HG03103 (cell line): Measurements from ENCODE around the gene SHB.
"Not testable (repeated sequence)": the region's sequence is repeated elsewhere in the genome, so short reads cannot be mapped to it uniquely, and the experiment has no call there.

Source experiments
- ATAC-seq: cut with Tn5 transposase; IDR thresholded peaks from one replicate; pipeline ENCODE4 v1.9.1; 2021; ENCODE audit warnings: low read depth; ENCODE audit not compliant: unreplicated experiment

The SHB gene

DNA sequence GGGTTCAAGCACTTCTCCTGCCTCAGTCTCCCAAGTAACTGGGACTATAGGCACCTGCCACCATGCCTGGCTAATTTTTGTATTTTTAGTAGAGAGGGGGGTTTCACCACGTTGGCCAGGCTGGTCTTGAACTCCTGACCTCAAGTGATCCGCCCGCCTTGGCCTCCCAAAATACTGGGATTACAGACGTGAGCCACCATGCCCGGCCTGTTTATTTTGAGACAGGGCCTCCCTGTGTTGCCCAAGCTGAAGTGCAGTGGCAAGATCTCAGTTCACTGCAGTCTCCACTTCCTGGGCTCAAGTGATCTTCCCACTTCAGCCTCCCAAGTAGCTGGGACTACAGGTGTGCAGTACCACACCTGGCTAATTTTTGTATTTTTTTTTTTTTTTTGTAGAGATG lies 159.2 kb downstream of the SHB start:
- ATAC-seq = not testable (repeated sequence)

DNA sequence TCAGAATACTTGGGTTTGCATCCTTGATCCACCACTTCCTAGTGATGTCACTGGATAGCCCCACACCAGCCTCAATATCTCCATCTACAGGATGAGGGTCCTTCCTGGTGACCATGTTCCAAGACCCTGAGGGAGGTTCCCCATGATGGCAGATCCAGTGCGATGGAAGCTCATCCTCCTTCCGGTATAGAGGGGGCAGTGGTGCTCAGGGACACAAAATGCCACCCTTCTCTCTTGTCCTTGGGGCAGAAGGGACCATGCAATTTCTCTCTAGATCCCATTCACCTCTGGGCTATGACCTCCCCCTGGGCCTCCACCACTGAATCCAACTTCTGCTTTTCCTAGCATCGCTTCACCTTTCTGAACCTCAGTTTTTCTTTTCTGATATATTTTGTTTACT lies 159.7 kb downstream of the SHB start:
- ATAC-seq = no peak

DNA sequence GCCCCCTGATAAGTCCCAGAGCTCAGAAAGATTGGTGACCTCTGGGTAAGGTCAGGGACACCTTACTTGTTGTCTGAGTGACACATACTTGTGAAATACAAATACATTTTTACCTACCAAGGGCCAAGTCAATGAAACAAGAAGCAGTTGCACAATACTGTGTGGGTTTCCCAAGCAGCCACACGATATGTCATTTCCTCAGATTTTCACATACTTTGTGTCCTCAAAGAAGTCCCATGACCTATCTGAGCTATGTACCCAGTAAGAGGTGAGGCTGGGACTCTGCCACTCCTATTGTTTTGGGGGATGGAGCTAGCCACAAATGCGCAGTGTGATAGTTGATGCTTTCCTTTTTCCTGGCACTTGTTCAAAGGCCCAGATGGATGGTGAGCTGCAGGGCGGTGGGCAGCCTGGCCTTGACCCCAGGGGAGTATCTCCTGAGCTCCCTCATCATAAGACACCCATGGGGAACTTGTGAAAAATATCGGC lies 160.3 kb downstream of the SHB start:
- ATAC-seq = no peak

DNA sequence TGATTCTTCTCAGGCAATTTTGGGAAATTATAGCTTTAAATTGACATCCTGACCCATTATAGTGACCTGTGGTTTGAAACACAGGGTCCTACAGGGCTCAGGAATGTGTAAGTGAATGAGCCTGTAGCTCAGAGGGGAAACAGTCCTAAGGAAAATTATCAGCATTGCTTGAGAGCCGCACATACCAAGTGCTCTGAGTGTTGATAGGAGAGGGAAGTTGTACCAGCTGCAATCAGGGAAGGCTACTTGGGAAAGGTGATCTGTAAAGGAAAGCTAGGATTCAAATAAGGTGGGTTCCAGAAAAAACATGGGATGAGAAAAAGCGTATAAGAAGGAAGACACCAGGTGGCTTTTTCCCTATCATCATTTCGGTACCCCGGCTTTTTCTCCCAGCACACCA lies 160.7 kb downstream of the SHB start:
- ATAC-seq = no peak

DNA sequence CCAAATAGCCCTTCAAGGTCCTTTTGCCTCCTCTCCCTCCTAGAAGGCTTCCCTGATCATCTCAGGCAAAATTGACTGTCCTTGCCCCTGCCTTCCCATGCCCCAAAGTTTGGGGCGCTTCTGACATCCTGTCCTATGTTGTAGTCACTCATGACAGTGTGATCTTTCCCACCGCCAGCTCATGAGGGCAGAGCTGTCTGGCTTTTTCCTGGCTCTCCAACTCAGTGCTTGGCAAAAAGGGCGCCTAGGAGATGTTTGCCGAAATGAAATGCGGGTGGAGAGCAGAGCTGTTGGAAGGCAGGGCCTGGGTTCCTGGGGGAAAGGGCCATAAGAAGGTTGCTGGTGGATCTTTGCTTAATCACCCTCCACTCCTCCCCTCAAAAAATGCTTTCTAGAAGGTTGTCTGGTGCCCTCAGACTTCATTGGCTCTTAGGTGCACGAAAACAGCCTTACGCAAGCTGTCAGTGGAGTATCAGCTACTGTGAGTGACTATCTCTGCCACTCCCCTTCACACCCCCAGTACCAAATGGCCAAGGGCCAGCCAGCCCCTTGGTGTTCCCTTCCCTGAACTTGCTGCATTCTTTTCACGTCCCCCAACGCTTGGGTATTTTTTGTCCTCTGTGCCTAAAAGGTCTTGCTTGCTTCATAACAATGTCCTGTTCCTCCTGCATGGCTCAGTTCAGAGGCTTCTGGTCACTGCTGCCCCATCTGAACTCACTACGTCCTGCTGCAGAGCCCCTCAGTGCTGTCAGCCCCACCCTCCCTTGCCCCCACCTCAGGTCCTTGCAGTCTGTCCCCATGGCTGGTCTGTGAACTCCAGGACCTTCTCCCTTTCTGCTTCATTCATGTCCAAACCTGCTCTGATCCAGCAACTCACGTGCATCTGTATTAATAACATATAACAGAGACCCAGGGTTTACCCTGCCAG lies 162.5 kb downstream of the SHB start:
- no peak for ATAC-seq

DNA sequence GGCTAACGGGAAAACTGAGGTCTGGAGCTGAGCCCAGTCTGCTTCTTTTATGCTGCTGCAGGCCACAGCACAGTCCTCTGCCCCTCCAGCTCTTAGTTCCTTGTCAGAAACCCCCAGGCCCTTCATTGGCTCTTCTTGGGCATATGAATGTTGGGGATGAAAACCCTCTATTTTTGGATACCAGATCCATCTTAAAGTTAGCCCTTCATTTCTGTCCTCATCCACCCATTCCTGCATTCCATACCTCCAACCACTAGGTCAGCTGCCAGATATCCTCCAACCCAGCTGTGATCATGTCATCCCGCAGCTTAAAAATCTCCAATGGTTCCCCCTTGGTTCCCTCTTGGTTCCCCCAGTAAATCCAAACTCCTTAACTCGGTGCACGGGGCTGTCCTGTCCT lies 163.3 kb downstream of the SHB start:
- no peak for ATAC-seq

DNA sequence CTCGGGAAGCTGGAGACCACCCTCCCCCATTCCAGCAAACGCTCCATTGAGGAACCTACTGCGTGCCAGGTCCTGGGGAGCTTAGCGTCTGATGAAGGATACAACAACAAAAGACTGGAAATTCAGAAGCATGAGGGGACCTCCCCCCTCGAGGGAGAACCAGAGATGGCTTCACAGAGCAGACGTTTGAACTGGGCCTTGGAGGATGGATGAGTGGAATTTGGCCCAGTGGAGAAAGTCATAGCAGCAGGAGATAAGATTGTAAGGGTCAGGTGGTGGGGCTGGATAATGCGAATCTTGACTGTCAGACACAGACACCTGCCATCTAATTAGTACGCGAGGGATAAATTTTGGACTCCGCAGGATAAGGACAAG lies 163.9 kb downstream of the SHB start:
- no peak for ATAC-seq

DNA sequence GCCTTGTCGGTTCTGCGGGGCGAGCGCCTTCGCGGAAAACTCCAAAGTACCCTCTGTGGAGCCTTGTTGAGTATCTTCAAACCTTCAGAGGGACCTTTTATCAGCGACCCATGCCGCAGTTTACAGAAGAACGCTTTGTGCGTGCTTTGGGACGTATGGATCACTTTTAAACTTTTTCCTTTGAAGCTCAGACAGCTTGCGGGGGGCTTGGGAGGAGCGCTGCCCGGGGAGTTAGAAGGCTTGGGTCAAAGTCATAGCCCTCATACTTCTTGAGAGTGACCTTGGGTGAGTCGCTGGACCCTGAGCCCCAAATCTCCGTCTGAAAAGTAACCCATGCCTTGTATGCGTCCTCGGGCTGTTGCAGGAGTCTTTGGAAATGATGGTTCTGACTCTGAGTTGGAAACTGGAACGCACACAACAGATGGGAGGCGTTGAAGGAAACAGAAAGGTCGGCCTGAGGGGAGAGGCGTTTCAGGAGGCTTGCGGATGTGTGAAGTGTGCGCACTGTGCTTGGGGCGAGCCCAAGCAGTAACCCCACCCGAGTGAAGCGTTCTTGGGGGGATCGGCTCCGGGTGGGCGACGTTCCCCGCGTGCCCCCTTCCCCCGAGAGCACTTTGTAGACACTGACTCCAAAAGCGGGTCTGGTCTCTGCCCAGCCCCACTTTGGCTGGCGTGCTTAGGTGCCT lies 164.4 kb downstream of the SHB start:
- no peak for ATAC-seq

DNA sequence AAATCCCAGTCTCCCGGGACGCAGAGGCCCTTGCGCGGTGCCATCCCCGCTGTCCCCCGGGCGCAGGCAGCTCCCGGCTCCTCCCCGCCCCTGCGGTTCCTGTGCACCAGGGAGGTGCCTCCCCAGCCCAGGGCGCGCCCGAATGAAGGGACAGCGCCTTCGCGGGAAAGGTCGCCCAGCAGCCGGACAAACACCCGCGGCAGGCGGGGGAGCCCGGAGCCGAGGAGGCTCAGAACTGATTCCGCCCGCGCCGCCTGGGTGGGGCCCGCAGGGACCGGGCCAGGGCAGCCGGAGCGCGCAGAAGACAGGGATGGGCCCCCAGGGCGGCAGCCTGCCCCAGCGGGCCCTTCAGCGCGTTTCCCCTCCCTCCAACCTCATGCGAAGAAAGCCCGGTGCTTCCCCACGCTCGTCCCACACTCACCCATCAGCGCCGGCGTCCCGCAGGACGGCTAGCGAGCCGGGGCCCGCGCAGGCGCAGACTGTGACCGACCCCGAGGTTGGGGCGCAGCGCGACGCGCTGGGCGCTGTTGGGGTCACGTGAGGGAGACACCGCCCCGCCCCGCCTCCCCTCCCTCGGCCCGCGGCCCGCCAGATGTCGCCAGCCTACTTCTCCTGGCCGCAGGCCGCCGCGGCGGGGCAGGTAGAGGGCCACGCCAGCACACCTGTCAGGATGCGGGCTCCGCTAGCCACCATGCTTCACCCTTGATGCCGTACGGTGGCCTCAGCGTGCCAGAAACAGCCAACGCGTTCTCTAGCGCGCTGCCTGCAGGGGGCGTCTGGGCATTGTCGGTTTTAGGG lies 165.2 kb downstream of the SHB start, which contains the start of gene SLC25A51:
TSS of gene SLC25A51 (minus strand) at position 481 of the 798 bp plus-strand sequence. CDS start 15,577 bp downstream, outside the sequence.
- peak; percentile 75 for ATAC-seq

DNA sequence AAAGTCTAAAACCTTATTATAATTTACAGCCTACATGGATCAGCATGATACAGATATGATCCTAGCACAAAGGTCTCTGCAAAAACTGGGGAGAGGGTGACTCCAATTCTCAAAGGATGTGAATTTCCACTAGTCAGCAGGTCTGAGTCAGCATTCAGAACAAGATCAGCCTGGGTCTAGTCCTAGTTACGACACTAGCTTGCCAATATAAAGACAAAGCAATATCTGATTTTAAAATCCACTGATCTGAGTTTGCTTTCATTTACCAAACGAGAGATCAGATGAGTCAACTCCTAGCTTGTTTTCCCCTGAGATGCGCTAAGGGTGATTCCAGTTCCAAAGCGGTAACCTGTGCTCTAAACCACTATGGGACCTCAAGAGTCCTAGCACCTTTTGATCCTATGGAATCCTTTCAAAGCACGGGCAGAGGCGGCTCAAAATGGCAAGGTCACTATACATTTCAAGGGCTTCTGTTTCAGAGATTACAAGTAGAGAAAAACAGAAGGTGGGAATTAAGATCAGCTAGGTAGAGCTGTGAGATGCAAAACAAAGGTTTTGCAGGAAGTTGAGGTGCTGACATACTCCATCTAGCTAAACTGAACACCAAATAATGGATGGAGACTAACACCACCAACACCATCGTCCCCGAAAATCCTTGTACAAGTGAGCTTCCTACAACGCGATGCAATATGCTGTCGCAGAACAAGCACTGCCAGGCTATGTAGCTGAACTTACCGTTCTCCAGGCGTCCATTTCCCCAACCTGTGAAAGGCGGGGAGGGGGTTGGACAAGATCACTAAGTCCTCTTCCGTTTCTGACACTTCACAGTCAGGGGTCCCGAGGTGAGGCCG lies 166.0 kb downstream of the SHB start:
- peak; percentile 0 for ATAC-seq

DNA sequence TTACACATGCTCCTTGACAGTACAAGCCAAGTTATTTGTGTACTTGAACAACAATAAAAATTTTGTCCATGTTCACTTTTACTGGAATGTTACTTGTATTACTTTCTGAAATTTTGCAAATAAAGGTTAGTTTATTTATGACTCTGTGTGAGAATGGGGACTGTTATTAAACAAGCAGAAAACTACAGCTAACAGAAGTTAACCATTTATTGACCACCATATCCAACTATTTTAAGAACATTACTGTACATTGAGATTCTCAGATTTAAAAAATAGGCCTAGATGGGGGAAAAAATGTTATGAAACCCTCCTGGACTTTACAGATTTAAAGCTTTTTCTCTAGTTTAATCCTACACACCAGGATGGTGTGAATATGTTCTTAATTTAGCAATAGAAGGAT lies 166.9 kb downstream of the SHB start:
- ATAC-seq = no peak

DNA sequence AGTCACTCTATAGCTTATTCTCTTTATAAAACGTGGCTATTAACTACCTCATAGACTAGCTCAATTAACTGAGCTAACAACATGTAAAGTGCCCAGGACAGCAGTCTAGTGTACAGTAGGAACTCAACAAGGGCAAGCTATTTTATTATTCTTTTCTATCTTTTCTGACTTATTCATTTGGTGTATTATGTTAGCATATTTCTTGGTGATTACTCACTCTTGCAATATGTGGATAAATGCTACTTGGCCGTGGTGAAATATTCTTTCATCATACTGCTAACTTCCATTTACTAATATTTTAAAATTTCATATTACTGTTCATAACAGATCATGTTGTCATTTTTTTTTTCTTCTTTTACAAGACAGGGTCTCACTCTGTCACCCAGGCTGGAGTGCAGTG lies 170.0 kb downstream of the SHB start:
- ATAC-seq = no peak

DNA sequence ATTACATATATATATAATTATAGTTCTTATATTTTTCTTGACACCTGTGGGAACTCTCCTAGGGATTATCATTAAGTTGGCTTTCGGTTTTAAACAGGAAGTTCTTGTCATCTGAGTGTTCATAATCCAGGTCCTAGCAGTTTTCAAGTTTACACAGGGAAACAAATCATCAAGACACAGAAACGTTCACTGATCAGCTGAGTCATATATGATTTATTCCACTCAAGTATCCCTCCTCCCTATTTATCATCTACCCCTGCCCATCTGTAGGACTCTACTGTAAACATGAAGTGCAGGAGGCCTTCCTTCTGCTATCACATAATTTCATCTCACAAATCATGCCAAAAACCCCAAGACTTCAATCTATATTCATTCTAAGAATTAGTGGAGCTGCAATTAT lies 171.4 kb downstream of the SHB start:
- no peak for ATAC-seq

DNA sequence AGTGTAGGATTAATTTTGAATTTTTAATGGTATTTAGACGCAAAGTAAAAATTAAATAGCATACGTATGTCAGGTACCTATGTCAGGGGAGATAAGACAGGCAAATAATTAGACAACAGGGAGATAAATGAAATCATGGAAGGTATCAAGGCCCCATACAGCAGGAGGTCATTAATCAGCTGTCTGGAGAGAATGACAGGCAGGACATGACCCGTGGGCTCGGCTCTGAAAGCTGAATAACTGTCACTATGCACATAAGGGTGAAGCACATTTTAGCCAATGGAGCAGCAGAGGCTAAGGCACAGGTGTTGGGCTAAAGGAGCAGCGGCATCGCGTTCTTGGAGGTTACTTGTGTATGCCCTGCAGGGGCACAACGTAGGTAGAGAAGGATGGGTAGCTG lies 177.0 kb downstream of the SHB start:
- ATAC-seq = no peak

DNA sequence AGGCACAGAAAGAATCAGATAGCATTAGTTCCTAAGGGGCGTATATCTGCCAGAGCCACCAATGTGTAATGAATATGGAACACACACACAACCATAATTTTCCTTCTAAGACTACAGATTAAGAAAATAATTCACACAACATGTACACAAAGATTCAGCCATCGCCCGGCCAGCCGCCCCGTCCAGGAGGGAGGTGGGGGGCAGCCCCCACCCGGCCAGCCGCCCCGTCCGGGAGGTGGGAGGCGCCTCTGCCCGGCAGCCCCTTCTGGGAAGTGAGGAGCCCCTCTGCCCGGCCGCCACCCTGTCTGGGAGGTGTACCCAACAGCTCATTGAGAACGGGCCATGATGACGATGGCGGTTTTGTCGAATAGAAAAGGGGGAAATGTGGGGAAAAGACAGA lies 178.0 kb downstream of the SHB start:
- ATAC-seq = not testable (repeated sequence)

DNA sequence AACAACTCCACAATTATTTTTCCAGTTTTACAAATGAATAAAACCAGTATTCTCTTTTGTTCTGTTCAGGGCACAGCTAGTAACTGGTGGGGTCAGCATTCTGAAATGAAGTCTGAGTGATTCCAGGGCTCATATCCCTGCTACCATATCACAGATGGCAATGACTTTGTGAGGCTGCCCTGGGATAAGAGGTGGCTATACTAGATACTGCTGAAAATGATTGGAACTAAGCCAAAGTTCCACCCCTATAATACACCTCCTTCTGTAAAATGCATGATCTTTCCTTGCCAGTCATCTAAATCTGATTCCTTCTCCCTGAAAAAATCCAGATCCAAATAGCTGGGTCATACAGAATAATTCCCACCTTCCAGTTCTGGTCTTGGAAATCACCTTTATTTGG lies 179.5 kb downstream of the SHB start:
- ATAC-seq = no peak

DNA sequence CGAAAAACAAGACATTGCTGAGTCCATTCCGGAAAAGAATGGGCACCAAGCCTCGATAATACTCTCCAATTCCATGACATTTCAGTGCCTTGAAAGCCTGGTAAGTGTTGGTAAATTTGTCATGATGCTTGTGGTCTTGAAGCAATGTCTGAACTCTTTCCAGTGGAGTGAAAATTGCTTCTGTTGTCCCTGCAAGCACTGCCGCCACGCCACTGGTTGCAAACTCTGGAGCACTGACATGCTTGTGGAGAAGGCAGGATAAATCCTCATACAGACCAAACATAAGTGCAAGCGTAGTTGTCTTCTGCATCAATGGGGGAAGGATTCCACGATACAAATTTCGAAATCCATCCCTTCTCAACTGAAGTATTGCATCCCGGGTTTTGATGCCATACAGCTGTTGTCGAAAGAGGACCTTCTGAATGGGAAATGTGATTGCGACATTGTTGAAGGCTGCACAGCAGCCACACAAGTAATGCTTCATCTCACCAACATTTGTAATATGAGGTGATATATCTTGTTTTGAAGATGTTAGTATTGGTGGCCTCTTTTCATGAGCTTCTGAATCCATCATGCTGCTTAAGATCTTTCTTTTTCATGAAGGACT lies 180.9 kb downstream of the SHB start:
- ATAC-seq = not testable (repeated sequence)

DNA sequence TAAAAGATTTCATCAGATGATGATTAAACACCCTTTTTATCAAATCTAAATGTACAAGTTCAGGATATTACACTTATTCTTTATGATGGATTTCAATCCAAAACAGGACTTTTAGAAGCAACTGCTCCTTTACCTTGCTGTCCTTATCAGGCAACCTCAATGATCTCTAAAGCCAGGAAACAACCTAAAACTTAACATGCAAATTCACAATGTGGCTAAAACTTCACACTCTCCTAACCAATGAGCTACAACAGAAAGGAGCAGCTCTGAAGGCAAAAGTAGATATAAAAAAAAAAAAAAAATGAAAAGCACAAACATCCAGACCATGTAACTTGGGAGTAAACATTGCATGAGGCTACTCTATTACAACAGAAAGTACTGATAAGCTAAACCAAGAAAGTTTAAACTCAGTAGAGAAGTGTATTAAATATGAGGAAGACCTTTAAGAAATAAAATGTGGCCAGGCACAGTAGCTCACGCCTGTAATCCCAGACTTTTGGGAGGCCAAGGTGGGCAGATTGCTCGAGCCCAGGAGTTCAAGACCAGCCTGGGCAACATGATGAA lies 188.0 kb downstream of the SHB start:
- no peak for ATAC-seq

DNA sequence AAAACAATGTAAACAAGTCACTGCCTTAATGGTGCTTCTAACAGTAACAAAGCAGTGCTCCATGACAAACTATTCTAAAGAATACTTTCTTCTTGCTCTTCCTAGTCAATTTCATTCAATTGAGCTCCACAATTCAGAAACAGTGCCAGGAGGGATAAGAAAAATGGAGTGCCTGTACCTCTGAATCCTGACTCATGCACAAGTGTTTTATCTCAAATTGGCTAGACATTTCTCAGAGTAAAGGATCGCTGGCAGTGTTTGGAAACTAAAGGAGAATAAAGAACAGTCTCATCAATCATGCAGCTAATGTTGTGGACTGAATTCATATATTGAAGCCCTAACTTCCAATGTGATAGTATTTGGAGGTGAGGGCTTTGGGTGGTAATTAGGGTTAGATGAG lies 192.7 kb downstream of the SHB start:
- no peak for ATAC-seq
